NCI-H774 (cell line): ENCODE data around the gene SERINC5.

Experiments used
- DNase-seq: peaks from one replicate; lab custom pipeline; 2025; lab: John Stamatoyannopoulos, UW

Gene SERINC5

GRCh38 chr5:80094236-80094738 lies 161.6 kb downstream of the SERINC5 start:
- DNase-seq = no peak

DNA sequence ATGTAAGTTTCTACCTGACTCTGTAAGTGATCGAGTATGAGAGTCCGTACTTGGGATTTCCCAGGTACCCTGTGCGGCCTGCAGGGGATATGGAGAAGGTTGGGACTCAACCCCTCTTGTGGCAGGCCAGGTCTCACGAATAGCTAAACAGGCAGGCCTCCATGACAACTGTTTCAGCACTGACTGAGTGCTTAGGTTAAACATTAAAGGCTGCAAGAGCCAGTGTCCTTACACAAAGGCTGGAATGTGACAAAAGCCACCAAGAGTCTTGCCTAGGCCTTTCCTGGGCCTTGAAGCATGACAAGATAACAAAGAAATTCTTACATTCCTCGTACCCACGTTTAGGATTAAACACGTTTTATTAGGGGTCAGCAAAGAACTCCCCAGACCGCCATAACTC lies 162.1 kb downstream of the SERINC5 start:
- no peak for DNase-seq

GRCh38 chr5:80092486-80093107 lies 163.3 kb downstream of the SERINC5 start:
- no peak for DNase-seq

DNA sequence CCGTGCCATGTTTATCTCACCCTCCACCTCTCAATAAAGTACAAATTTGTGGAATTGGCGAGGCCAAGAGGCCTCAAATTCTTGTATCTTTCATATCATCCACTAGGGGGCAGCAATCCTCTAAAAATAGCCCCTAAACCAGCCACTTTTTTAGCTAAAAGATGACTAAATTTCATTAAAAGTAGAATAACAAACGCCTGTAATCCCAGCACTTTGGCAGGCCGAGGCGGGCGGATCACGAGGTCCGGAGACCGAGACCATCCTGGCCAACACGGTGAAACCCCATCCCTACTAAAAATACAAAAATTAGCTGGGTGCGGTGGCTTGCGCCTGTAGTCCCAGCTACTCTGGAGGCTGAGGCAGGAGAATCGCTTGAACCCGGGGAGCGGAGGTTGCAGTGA lies 164.1 kb downstream of the SERINC5 start:
- DNase-seq = peak; percentile 41

GRCh38 chr5:80090884-80091166 lies 165.0 kb downstream of the SERINC5 start:
- DNase-seq = no peak

- DNase-seq = peak; percentile 52
These were observed 172.6 kb downstream of the SERINC5 start for GRCh38 chr5:80083101-80083890.

DNA sequence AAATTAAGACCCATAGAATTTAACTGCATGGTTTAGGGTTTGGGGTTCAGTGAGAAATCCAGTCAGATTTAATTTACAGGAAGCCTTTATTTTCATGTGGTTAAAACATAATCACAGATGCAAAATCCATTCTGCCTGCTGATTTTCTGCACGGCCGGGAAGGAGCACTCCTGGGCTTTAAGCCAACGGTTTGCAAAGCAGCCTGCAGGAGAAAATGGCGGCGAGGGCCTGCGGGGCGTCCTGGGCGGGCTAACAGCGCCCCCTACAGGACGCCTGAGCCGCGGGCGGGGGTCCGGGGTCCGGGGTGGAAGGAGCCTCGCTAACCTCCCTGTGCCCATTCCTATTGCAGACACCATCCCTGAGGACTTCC lies 173.1 kb downstream of the SERINC5 start:
- peak; percentile 82 for DNase-seq

GRCh38 chr5:80082281-80082680 lies 173.6 kb downstream of the SERINC5 start:
- DNase-seq = no peak

- DNase-seq = no peak
These were observed 176.9 kb downstream of the SERINC5 start for GRCh38 chr5:80078921-80079320.

DNA sequence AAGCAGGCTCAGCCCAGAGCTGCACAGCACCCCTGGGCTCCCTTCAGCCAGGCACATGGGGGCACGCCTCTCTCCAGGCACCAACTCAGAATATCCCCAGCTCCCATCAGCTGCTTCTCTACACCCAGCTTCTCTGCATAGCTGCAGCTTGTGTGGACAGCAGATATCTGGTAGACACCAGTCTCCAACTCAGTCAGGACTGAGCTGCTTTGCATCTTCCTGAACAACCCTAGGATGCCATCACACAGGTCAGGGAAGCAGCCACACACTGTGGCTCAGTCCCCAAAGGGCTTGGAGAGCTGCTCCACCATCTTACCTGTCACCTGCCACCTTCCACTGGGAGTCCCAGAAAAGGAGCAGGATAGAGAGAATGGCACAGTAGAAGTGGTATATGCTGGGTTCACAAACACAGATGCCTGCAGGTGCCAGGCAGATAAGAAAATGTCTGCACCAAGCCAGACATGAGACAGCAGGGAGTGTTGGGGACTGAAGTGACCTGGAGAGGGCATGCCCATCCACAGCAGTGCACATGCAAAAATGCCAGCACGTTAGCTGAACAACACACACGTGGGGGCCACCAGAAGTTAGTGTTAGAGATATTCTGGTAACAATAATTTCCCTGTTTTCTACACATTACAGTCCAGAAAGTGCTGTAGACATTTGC lies 178.7 kb downstream of the SERINC5 start:
- DNase-seq = no peak

GRCh38 chr5:80076131-80077050 lies 179.5 kb downstream of the SERINC5 start:
- no peak for DNase-seq

GRCh38 chr5:80072103-80073073 lies 183.5 kb downstream of the SERINC5 start:
- no peak for DNase-seq

DNA sequence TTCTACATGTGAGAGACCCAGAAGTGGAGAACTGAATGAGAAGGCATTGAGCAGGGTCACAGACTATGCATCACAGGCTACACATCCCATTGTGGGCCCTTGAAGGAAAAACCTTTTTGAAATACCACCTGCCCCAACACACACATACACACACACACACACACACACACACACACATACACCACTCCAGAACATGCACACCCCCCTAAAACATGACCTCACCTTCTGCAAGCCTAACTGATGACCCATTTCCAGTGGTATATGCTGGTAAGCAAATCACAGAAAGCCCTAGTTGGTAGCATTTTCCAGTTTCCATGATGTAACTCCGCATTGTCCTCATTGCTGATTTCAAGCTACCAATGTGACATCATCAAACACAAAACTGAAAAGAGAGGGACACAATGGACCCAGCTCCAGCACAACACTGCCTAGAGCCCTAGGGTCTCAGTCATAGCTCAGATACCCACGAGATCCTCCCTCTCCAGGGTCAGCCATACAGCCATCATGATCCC lies 184.3 kb downstream of the SERINC5 start:
- no peak for DNase-seq

- DNase-seq = no peak
These were observed 185.4 kb downstream of the SERINC5 start for GRCh38 chr5:80070338-80071056.

DNA sequence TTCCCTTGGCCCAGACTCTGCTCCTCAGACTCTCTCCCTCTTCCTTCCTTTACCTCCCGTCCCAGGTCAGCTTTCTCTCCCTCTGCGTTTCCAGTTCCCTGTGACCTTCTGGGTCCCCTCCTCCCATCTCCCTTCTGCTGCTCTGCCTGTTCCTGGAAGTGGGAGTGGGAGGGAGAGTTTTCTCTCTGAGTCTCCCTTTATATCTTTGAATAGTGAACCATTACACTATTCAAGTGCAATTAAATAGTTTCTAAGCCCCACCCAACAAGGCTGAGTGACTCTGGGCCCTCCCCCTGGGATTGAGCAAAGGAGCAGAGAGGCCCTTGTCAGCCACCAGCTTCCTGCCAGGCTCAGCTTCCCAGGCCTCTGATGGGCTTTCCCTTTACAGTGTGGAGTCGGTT lies 185.9 kb downstream of the SERINC5 start:
- no peak for DNase-seq

GRCh38 chr5:80069251-80069800 lies 186.5 kb downstream of the SERINC5 start:
- no peak for DNase-seq

- DNase-seq = no peak
These were observed 187.1 kb downstream of the SERINC5 start for GRCh38 chr5:80068775-80069174.

DNA sequence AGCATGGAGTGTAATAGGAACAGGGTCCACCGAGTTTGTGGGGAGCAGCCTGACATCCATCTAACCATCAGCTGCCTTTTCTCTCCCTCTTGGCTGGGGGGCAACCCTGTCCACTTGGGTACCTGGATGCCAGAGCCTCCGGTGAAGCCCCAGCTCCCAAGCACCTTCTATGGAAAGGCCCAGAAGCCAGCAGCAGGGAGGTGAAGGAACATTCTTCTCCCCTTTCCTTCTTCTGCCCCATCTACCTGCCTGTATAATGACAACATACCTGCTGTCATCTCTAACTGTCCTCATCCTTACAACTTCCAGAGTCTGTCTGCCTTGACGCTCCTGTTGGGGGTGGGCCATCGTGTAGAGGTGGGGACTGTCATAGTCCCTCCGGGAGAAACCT lies 187.6 kb downstream of the SERINC5 start:
- DNase-seq = no peak

GRCh38 chr5:80067531-80068245 lies 188.2 kb downstream of the SERINC5 start:
- no peak for DNase-seq
